Measurements from ENCODE around the gene GLRX5.
A peak's percentile ranks its signal among the peaks of the same experiment; 100 is the strongest.

Gene GLRX5

DNA sequence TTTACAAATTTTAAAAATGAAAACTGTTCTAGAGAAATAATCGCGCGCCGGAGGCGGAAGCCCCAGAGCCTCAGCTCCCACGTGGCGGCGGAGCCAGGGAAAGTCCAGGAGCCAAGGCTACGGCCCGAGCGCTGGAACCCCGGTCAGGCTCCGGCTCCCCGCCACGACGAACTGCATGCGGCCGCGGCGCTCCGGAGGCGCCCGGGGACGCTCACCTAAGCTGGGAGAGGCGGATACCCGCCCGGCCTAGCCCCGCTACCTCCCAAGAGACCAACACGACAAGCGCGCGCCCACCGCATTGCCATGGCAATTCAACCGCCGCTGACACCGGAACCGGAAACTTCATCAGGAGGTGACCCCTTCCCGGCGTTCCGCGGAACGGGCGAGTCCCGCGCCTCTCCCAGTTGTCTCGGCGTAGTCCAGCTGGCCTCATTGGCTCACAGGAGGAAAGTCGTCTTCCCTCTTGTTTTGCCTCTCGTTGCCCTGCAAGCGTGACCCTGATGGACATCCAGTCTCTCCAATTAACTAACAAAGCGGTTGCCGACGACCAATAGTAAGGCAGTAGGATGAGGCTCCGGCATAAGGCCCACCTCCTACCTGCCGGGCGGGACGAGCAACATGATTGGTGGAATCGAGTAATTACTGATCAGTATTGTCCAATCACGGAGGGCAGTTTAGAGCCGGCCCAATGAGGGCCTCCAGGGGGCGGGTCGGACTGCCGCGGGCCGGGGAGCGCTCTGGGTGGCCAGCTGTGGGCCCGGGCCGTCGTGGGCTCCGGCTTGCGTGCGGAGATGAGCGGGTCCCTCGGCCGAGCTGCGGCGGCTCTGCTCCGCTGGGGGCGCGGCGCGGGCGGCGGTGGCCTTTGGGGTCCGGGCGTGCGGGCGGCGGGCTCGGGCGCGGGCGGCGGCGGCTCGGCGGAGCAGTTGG, at the start of gene GLRX5:
Gene GLRX5 (plus strand): TSS at position 752 of the 927 bp plus-strand sequence. CDS start 40 bp downstream, at position 792.
- Mint-ChIP-seq H3K27me3 (no peaks in the 10 kb centered on the region), H3K36me3 (ENCODE audit: low read depth) (peaks cover 38% of the 10 kb centered on the region), H3K27ac (peak within 1 kb of the TSS; percentile 96), H3K4me3 (peak within 1 kb of the TSS; percentile 98), H3K9me3 (no peaks in the 10 kb centered on the region), H3K4me1 (ENCODE audit: low read depth) (peaks cover 72% of the 10 kb centered on the region)

DNA sequence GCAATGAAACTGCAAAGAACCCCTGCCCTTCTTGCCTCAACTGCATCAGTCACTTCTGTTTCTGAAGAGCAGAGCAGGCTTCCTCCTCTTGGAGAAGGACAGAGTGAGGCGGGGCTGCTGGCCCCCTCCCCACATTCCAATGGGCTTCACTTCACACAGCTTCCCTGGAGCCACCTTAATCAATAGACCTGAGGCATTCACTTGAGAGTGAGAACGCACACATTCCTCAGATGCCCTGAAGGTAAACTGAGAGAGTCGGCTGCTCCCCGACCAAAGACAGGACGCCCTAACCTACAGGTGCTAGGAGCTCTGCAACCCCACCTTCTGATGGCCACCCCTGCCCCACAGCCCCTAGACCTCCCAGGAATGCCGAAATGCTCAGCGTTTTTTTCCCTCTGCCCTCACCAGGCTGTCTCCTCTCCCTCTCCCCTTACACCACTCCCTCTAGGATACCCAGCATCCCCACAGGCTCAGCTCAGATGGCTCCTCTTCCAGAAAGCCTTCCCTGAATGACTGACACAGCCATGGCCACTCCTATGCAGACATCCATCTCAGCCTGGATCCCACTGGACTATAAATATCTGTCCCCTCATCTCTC, 49.5 kb upstream of the GLRX5 start:
- Mint-ChIP-seq H3K27ac (peak overlapping the region; percentile 11), H3K27me3 (no peaks in the 10 kb centered on the region), H3K36me3 (ENCODE audit: low read depth) (peaks cover 9% of the 10 kb centered on the region), H3K9me3 (no peaks in the 10 kb centered on the region), H3K4me3 (no peak overlapping the region), H3K4me1 (ENCODE audit: low read depth) (peaks cover 50% of the 10 kb centered on the region)

DNA sequence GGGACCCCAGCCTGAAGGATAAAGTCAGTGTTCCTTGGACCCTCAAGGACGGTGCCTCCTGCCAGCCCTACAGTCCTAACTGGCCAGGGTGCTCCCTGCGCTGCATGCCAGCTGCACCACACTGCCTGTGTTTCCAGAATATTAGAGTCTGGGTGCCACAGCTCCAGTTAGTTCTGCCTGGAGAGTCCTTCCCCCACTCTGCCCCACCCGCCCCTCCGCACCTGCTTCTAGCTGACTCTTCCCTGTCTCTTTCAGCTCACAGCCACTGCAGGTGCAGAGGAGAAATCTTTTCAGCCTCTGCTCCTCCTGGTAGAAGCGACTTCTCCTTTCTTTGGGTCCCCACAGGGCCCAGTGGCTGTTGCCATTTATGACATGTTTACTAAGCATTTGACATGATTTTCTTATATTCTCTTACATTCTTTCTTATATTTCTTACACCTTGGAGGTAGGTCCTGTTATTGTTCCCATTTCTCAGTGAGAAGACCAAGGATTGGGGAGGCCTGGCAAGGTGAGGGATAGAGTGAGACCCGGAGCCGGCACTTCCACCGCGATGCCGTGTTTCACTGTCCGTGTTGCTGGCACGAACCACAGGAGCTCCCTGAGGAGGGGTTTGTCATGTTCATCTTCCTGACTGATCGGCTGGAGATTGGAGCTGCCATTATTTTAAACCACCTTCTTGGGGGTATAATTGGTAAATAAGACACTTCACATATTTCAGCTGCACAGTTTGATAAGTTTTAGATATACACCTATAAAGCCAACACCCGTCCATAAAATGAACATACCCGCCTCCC, 47.8 kb upstream of the GLRX5 start:
- no peak overlapping the region for H3K27ac Mint-ChIP-seq
- peaks cover 4% of the 10 kb centered on the region for H3K9me3 Mint-ChIP-seq
- H3K4me1 Mint-ChIP-seq (ENCODE audit: low read depth), result peaks cover 44% of the 10 kb centered on the region
- H3K27me3 Mint-ChIP-seq, result no peaks in the 10 kb centered on the region
- no peak overlapping the region for H3K4me3 Mint-ChIP-seq
- peaks cover 10% of the 10 kb centered on the region for H3K36me3 Mint-ChIP-seq (ENCODE audit: low read depth)

DNA sequence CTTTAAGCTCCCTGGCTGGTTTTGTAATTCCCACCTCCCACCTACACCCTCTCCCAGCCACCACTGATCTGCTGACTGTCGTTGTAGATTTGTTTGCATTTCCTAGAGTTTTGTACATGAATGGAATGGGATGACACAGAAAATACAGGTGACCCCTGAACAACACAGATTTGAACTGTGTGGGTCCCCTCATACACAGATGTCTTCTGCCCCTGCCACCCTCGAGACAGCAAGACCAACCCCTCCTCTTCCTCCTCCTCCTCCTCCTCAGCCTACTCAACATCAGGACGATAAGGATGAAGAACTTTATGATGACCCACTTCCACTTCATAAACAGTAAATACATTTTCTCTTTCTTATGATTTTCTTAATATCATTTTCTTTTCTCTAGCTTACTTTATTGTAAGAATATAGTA, 47.2 kb upstream of the GLRX5 start:
- no peaks in the 10 kb centered on the region for H3K27me3 Mint-ChIP-seq
- peaks cover 7% of the 10 kb centered on the region for H3K9me3 Mint-ChIP-seq
- H3K27ac Mint-ChIP-seq, result no peak overlapping the region
- no peak overlapping the region for H3K4me3 Mint-ChIP-seq
- H3K36me3 Mint-ChIP-seq (ENCODE audit: low read depth), result peaks cover 15% of the 10 kb centered on the region
- H3K4me1 Mint-ChIP-seq (ENCODE audit: low read depth), result peaks cover 45% of the 10 kb centered on the region

DNA sequence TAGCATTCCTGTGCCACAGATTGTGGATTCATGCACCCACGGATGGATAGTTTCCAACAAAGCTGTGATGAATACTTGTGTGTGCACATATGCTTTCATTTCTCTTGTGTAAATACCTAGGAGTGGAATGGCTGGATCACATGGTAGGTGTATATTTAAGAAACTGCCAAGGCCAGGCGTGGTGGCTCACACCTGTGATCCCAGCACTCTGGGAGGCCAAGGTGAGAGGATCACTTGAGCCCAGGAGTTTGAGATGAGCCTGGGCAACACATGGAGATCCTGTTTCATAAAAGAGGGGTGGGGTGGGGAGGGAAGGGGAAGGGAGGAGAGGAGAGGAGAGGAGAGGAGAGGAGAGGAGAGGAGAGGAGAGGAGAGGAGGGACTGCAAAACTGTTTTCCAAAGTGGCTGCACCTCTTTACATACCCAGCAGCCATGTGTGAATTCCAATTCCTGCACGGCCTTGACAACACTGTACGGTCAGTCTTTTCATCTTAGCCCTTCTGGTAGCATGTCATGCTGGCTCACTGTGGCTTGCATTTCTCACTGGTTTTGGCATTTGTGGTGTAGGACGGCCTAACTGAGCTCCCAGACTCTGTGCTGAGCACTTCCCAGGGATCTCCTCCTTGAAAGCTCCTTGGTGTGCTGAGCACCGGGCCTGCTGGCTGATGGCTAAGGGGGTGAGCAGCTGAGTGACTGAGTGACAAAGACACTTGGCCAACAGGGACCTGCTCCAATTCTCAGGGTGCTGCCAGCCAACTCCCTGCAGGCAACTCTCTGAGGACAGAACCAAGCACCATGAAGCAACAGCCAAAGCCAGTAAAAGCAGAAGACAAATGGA, 46.3 kb upstream of the GLRX5 start:
- Mint-ChIP-seq H3K27ac (peak overlapping the region; percentile 31), H3K36me3 (ENCODE audit: low read depth) (peaks cover 15% of the 10 kb centered on the region), H3K27me3 (no peaks in the 10 kb centered on the region), H3K4me3 (no peak overlapping the region), H3K4me1 (ENCODE audit: low read depth) (peaks cover 36% of the 10 kb centered on the region), H3K9me3 (peaks cover 7% of the 10 kb centered on the region)

DNA sequence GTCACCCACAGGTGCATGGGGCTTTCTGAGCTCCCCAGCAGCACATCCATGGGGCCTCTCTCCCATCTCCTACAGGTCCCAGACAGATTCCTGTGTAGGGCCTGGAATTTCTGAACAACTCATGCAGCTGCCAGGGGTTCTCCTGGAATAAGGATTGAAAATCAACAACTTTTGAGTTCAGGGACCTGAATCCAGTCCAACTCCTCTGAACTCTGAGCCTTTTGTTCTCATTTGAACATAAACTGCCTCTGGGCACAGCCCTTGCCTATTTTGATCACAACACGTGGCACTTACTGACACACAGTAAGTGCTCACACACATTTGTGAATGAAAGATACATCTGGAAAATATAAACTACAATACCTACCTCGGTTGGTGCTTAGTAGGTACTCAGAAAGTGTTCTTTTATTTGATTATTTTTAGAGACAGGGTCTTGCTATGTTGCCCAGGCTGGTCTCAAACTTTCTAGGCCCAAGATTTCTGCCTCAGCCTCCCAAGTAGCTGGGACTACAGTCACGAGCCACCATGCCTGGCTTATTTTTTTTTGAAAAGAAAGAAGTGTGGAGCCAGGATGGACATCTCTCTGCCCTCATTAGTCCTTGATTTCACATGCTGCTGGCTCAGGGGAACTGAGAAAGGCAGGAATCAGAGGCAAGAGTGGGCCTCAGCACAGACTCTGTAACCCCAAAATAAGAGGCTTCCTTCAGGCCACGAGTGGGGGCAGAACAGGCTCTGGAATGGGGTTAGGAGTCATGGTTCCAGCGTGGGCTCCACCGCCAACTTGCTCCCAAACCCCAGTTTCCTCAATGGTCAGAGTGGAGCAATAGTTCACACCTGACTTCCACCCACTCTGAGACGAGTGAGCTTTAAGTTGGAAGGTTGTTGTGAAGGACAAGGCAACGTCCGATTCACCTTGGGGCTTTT, 45.4 kb upstream of the GLRX5 start:
- Mint-ChIP-seq H3K4me1 (ENCODE audit: low read depth) (peaks cover 33% of the 10 kb centered on the region), H3K27ac (no peak overlapping the region), H3K4me3 (no peak overlapping the region), H3K36me3 (ENCODE audit: low read depth) (peaks cover 19% of the 10 kb centered on the region), H3K27me3 (no peaks in the 10 kb centered on the region), H3K9me3 (peaks cover 7% of the 10 kb centered on the region)

DNA sequence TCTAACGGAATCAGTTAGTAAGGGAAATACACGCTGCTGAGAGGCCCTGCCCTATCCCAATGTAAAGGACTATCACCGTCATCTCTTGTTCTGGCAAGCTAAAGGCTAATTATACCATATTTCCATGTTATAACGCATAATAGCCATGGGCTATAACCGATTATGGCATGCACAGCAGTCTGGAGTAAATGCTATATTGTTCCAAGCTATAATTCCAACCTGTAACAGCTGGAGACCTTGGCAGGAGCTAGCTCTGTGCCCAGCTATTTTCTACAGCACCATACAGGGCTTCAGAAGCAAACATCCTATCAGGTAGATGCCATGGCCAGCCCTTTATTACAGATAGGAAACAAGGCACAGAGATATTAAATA, 44.7 kb upstream of the GLRX5 start:
- Mint-ChIP-seq H3K27me3 (no peaks in the 10 kb centered on the region), H3K9me3 (peaks cover 7% of the 10 kb centered on the region), H3K4me1 (ENCODE audit: low read depth) (peaks cover 37% of the 10 kb centered on the region), H3K27ac (no peak overlapping the region), H3K36me3 (ENCODE audit: low read depth) (peaks cover 19% of the 10 kb centered on the region), H3K4me3 (no peak overlapping the region)

DNA sequence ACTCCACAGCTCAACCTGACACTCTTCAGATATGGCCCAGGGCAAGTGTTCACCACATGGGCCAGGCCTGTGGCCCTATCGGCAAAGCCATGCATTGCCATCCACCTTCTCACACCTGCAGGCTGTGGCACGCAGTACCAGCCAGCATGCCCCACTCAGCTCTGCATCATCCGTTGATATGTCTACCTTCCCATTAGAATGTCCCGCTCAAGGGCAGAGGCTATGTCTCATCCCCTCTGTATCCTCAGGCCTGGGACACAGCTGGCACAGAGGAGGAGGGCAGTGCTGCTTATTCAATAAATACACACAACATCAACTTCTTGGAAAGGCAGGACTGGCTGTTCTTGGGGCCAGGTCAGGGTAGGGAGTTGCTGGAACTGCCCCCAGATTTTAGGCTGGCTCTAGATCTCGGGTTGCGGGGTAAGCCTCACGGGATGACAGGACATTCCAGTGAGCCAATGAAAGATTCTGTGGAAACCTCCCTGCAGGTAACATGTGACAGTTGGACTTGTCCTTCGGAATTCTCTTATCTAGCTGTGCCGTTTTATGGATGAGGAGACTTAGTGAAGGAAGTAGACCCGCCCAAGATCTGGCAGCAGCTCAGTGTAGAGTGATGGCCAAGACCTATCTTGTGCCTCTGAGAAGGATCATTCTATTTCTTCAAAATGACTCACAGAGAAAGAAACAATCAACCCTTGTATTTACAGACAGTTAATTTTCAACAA, 44.0 kb upstream of the GLRX5 start:
- Mint-ChIP-seq H3K9me3 (peaks cover 7% of the 10 kb centered on the region), H3K36me3 (ENCODE audit: low read depth) (peaks cover 19% of the 10 kb centered on the region), H3K4me1 (ENCODE audit: low read depth) (peaks cover 44% of the 10 kb centered on the region), H3K27me3 (no peaks in the 10 kb centered on the region), H3K27ac (no peak overlapping the region), H3K4me3 (no peak overlapping the region)

DNA sequence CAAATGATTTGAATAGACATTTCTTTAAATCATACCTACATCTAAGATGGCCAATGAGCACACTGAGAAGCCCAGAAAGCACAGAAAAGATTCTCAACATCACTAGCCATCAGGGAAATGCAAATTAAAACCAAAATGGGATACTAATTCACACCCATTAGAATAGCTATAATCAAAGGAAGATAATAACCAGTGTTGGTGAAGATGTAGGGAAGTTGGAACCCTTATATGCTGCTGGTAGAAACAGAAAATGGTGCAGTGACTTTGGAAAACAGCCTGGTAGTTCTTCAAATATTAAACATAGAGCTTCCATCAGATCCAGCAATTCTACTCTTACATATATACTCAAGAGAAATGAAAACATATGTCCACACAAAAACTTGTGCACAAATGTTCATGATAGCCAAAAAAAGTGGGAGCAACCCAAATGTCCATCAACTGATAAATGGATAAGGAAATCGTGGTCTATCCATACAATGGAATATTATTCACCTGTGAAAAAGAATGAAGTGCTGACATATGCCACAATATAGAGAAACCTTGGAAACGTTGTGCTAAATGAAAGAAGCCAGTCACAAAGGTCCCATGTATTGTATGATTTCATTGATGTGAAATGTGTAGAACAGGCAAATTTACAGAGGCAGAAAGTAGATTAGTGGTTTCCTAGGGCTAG, 42.8 kb upstream of the GLRX5 start:
- peaks cover 7% of the 10 kb centered on the region for H3K9me3 Mint-ChIP-seq
- no peaks in the 10 kb centered on the region for H3K27me3 Mint-ChIP-seq
- H3K4me1 Mint-ChIP-seq (ENCODE audit: low read depth), result peaks cover 56% of the 10 kb centered on the region
- no peak overlapping the region for H3K27ac Mint-ChIP-seq
- no peak overlapping the region for H3K4me3 Mint-ChIP-seq
- peaks cover 19% of the 10 kb centered on the region for H3K36me3 Mint-ChIP-seq (ENCODE audit: low read depth)

DNA sequence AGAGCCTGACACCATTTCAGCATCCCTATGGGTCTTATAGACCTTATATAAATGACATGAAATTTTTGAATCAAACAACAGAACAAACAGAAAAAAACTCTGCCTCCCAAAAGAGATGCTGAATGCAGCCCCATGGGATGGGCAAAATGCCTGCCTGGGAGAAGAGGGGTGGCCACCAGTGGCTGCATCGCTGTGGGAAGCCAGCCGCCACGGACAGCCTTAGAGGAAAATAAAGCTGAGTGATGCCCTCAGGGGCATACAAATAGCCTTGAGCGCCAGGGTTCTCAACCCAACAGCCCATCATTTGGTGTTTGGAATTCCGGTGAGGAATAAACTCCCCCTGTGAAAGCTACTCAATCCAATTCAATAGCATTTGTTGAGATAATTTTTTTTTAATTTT, 41.3 kb upstream of the GLRX5 start:
- H3K27ac Mint-ChIP-seq, result no peak overlapping the region
- H3K27me3 Mint-ChIP-seq, result no peaks in the 10 kb centered on the region

DNA sequence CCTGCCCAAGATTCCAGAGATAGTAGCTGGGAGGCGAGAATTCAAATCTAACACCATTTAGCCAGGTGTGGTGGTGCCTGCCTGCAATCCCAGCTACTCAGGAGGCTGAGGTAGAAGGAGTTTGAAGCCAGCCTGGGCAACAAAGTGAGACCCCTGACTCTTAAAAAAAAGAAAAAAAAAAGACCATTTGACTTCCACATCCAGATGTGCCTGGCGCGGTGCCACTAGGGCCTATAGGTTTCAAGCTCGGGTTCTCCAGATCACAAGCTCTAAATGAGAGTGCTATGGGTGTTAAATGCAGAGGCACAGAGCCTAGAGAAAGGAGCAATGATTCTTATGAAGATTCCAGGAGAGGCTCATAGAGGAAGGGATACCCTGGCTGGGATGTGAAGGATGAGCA, 40.9 kb upstream of the GLRX5 start:
- Mint-ChIP-seq H3K4me1 (ENCODE audit: low read depth) (peaks cover 60% of the 10 kb centered on the region), H3K36me3 (ENCODE audit: low read depth) (peaks cover 19% of the 10 kb centered on the region), H3K27ac (peak overlapping the region; percentile 90), H3K9me3 (peaks cover 7% of the 10 kb centered on the region), H3K4me3 (peak overlapping the region; percentile 30), H3K27me3 (no peaks in the 10 kb centered on the region)

More for the DNA sequence above, 41.3 kb upstream of the GLRX5 start:
- Mint-ChIP-seq H3K9me3 (peaks cover 7% of the 10 kb centered on the region), H3K36me3 (ENCODE audit: low read depth) (peaks cover 19% of the 10 kb centered on the region), H3K4me3 (no peak overlapping the region), H3K4me1 (ENCODE audit: low read depth) (peaks cover 60% of the 10 kb centered on the region)

DNA sequence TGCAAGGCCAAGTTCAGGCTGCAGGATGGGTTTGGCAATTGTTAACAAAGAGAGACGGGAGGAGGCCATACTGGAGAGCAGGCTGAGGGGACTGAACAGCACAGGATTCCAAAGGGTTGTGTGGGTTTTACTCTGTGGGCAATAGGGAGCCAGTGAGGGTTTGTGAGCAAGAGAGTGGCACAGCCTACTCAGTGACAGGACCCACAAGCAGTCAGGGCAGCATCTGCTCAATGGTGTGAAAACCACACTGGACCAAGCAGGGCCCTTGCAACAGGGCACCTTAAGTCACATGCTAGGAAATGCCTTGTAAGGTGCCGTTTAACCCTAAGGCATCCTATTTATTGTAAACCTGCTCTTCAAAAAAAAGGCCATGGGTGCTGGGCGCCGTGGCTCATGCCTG, 40.4 kb upstream of the GLRX5 start:
- H3K4me3 Mint-ChIP-seq, result peak overlapping the region; percentile 30
- H3K36me3 Mint-ChIP-seq (ENCODE audit: low read depth), result peaks cover 19% of the 10 kb centered on the region
- H3K9me3 Mint-ChIP-seq, result peaks cover 7% of the 10 kb centered on the region
- peaks cover 62% of the 10 kb centered on the region for H3K4me1 Mint-ChIP-seq (ENCODE audit: low read depth)
- H3K27me3 Mint-ChIP-seq, result no peaks in the 10 kb centered on the region
- peak overlapping the region; percentile 90 for H3K27ac Mint-ChIP-seq
